Left lung (tissue), 10 donors: ENCODE measurements around the gene EEF1B2. TPM values are rescaled to one million over a fixed set of nuclear protein-coding genes. Genes with fewer than 3 reads are reported as not detected.

Experiments
- ATAC-seq: fragments of 200-7000 bp; cut with Tn5 transposase; one replicate; pipeline ENCODE4 v1.9.1; 2020; ENCODE audit warnings: moderate library complexity
- DNase-seq, 4 donors: peaks; one replicate each; pipeline ENCODE4 v3.0.0-alpha.2; 2013 to 2020
- H3K27ac ChIP-seq, 2 donors: fragments of 200-600 bp; sonication (generic) in 1 of 2; one replicate each; pipeline versions ENCODE4 v1.5.0 to v1.8.0; 2020 to 2021
- H3K27me3 ChIP-seq, 2 donors: fragments of 200-600 bp; sonication (generic) in 1 of 2; one replicate each; pipeline versions ENCODE4 v1.5.0 to v1.8.0; 2020 to 2021
- H3K36me3 ChIP-seq, 2 donors: fragments of 200-600 bp; sonication (generic) in 1 of 2; one replicate each; pipeline versions ENCODE4 v1.5.0 to v1.8.0; 2020 to 2021
- H3K4me1 ChIP-seq, 2 donors: fragments of 200-600 bp; one replicate each; pipeline ENCODE4 v1.8.0; 2021
- H3K4me3 ChIP-seq, 2 donors: fragments of 200-600 bp; sonication (generic) in 1 of 2; one replicate each; pipeline versions ENCODE4 v1.5.0 to v1.8.0; 2020 to 2021; ENCODE audit warnings: mild to moderate bottlenecking in 1 of 2
- H3K9me3 ChIP-seq, 2 donors: fragments of 200-600 bp; sonication (generic) in 1 of 2; one replicate each; pipeline versions ENCODE4 v1.5.0 to v1.8.0; 2020 to 2021
- intact Hi-C, 2 donors: fragments of 100-400 bp; cut with DNase I; formaldehyde crosslinking; loops; one replicate each; pipeline versions ENCODE4 v1.11.2 to v1.14.2; 2022
- polyA plus RNA-seq, 6 donors: library from polyadenylated mRNA; unstranded; fragments of 120-200 nt; gene quantifications; one replicate each; pipeline ENCODE4 v1.2.1, GENCODE V29; 2013; ENCODE audit not compliant: insufficient read length in 6 of 6
- total RNA-seq, 2 donors: library from RNA; stranded (reverse); fragmentation: NEBNext Ultra II Directional; extraction: Animal tissue kit (Norgen Biotek cat#: 25700); gene quantifications; one replicate each; pipeline ENCODE4 v1.2.1, GENCODE V29; 2021
- TF ChIP-seq, protein P1 (sequence below), 2 donors: fragments of 200-600 bp; sonication (generic) in 1 of 2; IDR thresholded peaks; one replicate each; pipeline versions ENCODE4 v1.5.0 to v1.8.0; 2021; ENCODE audit warnings: antibody characterized with exemption in 2 of 2
- donor health status: DM: no; HTN: yes; CAD: no.
- donor health status: DM: no; HTN: no; CAD: no.

EEF1B2 gene
- total and polyA plus RNA-seq, 8 donors, result 396 to 801 (median 692) TPM

DNA sequence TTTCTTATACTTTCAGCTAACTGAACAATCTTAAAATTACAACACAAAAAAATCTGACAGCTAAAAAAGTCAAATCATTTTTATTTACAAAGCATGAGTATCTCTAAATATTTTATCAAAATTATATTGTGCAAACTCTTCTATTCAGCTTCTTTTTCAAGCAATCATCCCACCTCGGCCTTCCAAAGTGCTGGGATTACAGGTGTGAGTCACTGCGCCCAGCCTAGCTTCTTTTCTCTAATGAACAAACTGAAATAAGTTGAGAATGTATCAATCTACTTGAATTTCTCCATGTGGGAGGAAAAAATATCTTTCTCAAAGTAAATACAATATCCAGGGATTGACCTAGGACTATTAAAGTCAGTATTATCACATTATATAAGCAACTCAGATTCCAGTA is 15.3 kb upstream of the EEF1B2 start:
- peaks cover 3 to 100% of the 10 kb centered on the region in 2 donors for H3K36me3 ChIP-seq
- no peak overlapping the region for H3K4me3 ChIP-seq
- intact Hi-C loops, result no loop called here
- no peak overlapping the region for H3K27ac ChIP-seq
- H3K9me3 ChIP-seq, result no peaks in the 10 kb centered on the region
- H3K4me1 ChIP-seq, result no peaks in the 10 kb centered on the region
- DNase-seq, result no peak
- no peak for ATAC-seq
- no peaks in the 10 kb centered on the region for H3K27me3 ChIP-seq
- TF ChIP-seq, protein P1, sequence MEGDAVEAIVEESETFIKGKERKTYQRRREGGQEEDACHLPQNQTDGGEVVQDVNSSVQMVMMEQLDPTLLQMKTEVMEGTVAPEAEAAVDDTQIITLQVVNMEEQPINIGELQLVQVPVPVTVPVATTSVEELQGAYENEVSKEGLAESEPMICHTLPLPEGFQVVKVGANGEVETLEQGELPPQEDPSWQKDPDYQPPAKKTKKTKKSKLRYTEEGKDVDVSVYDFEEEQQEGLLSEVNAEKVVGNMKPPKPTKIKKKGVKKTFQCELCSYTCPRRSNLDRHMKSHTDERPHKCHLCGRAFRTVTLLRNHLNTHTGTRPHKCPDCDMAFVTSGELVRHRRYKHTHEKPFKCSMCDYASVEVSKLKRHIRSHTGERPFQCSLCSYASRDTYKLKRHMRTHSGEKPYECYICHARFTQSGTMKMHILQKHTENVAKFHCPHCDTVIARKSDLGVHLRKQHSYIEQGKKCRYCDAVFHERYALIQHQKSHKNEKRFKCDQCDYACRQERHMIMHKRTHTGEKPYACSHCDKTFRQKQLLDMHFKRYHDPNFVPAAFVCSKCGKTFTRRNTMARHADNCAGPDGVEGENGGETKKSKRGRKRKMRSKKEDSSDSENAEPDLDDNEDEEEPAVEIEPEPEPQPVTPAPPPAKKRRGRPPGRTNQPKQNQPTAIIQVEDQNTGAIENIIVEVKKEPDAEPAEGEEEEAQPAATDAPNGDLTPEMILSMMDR (IDR thresholded peaks at IDR 0.05), result no peak

DNA sequence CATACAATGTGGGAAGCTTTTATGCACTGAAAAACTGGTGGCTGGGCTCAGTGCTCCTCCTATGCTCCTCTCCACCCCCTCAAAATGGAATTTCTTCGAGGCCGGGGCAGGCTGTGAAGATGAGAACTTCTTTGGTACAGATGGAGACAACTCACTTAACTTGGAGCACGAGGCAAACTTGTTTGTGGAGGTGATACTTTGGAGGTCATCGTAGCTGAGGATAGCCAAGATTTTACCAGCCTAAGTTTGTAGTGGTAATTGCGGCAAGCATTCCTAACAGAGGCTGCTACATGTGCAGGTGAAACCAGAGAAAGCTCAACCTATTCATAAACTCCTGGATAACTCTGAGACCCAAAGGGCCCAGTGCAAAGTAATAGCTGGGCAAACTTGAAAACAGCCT is 14.0 kb upstream of the EEF1B2 start:
- no peaks in the 10 kb centered on the region for H3K4me1 ChIP-seq
- TF ChIP-seq, protein P1 (IDR thresholded peaks at IDR 0.05), result no peak
- H3K36me3 ChIP-seq, result peaks cover 3 to 99% of the 10 kb centered on the region in 2 donors
- H3K4me3 ChIP-seq, result no peak overlapping the region
- no peak overlapping the region for H3K27ac ChIP-seq
- H3K27me3 ChIP-seq, result no peaks in the 10 kb centered on the region
- H3K9me3 ChIP-seq, result no peaks in the 10 kb centered on the region
- intact Hi-C loops, result no loop called here
- ATAC-seq (no peak), DNase-seq (no peak)

DNA sequence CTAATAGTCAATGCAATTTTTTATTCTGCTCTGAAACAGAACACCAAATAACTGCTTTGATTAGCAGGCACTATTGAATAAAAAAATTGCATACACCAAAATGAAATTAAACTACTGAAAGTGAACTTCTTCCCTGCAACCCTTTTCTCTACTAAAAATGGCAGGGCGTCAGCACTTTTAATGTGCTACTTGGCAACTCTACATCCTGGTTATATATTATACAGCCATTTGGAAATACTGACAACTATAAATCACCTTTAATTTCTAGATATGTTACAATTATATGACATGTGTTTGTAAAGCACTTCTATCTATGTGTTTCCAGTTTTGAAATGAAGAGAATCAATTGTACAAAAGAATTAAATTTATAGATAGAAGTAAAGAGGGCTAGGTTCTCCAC is 10.4 kb upstream of the EEF1B2 start:
- no peak for DNase-seq
- H3K9me3 ChIP-seq, result no peaks in the 10 kb centered on the region

DNA sequence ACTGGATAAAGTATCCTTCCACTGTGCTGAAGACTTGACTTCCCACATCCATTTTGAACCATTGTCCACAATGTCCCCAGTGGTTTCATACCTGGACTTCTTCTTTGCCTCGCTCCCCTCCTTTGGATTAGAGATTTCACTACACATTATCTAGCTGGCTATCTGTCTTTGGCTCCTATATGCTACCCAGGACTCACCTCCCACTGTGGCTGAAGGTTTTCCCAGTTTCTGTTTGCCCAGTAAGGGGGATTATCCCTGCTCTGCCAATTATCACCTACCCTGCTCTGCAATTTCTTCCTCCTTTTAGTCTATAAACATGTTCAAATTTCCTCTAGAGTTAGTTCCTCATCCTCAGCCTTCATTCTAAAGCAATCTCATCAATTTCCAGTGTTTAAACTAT is 9.5 kb upstream of the EEF1B2 start:
- TF ChIP-seq, protein P1 (IDR thresholded peaks at IDR 0.05), result no peak
- Histone ChIP-seq H3K4me3 (no peak overlapping the region), H3K4me1 (peaks cover 0 to 3% of the 10 kb centered on the region in 2 donors), H3K27ac (no peak overlapping the region), H3K27me3 (no peaks in the 10 kb centered on the region), H3K36me3 (peaks cover 3 to 67% of the 10 kb centered on the region in 2 donors), H3K9me3 (no peaks in the 10 kb centered on the region)
- ATAC-seq, result no peak
- intact Hi-C loops, result loop anchor here in 1 of 2 donors (10.0 kb wide), 1 partner anchor 65 kb away; the partner anchor contains the start of gene INO80D
- no peak for DNase-seq

More for the DNA sequence above, 10.4 kb upstream of the EEF1B2 start:
- Histone ChIP-seq H3K36me3 (peaks cover 7 to 75% of the 10 kb centered on the region in 2 donors), H3K4me3 (no peak overlapping the region), H3K4me1 (peaks cover 0 to 3% of the 10 kb centered on the region in 2 donors), H3K27me3 (no peaks in the 10 kb centered on the region), H3K27ac (no peak overlapping the region)
- no peak for ATAC-seq
- intact Hi-C loops, result no loop called here
- TF ChIP-seq, protein P1 (IDR thresholded peaks at IDR 0.05), result no peak

DNA sequence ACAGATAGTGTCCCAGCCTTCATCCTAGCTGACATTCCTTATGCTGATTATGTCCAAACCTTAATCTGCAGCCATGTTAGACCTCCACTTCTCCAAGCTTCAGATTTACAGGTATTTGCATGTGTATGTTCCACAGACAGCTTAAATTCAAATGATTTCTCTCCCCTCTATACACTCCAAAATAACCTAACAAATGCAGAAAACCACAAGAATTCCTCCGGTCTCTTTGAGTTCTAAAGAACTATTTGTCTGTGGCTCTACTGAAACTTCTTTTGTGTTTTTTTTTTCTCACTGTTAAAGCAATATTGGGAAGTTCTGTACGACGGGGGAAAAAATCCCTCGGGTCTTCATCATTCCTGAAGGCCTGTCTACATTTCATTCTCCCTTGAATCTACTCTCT is 9.1 kb upstream of the EEF1B2 start:
- TF ChIP-seq, protein P1 (IDR thresholded peaks at IDR 0.05), result no peak
- H3K27me3 ChIP-seq, result no peaks in the 10 kb centered on the region
- no peaks in the 10 kb centered on the region for H3K9me3 ChIP-seq
- DNase-seq, result no peak
- H3K4me3 ChIP-seq, result no peak overlapping the region
- H3K4me1 ChIP-seq, result peaks cover 0 to 3% of the 10 kb centered on the region in 2 donors
- peaks cover 3 to 62% of the 10 kb centered on the region in 2 donors for H3K36me3 ChIP-seq
- intact Hi-C loops, result loop anchor here in 1 of 2 donors (10.0 kb wide), 1 partner anchor 66 kb away; the partner anchor contains the start of gene INO80D
- ATAC-seq, result no peak
- H3K27ac ChIP-seq, result no peak overlapping the region
